ENCODE measurements around the gene KIF5C.

- TF ChIP-seq YY1 (tag by site-specific recombination; IDR thresholded peaks at IDR 0.05): no peak
- no peak for TF ChIP-seq CTCF (tag by site-specific recombination; IDR thresholded peaks at IDR 0.05)
- no peak for TF ChIP-seq ZNF239 (tag by site-specific recombination; IDR thresholded peaks at IDR 0.05)
- no peak for TF ChIP-seq SP2 (tag by site-specific recombination; IDR thresholded peaks at IDR 0.05)
- TF ChIP-seq, protein P1, sequence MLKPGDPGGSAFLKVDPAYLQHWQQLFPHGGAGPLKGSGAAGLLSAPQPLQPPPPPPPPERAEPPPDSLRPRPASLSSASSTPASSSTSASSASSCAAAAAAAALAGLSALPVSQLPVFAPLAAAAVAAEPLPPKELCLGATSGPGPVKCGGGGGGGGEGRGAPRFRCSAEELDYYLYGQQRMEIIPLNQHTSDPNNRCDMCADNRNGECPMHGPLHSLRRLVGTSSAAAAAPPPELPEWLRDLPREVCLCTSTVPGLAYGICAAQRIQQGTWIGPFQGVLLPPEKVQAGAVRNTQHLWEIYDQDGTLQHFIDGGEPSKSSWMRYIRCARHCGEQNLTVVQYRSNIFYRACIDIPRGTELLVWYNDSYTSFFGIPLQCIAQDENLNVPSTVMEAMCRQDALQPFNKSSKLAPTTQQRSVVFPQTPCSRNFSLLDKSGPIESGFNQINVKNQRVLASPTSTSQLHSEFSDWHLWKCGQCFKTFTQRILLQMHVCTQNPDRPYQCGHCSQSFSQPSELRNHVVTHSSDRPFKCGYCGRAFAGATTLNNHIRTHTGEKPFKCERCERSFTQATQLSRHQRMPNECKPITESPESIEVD (tag by site-specific recombination; IDR thresholded peaks at IDR 0.05): no peak
- no peak for TF ChIP-seq KLF1 (tag by site-specific recombination; IDR thresholded peaks at IDR 0.05)
- no peak for TF ChIP-seq ZNF677 (tag by site-specific recombination; IDR thresholded peaks at IDR 0.05)
- TF ChIP-seq ZNF140 (tag by site-specific recombination; IDR thresholded peaks at IDR 0.05): no peak
- TF ChIP-seq ZNF169 (tag by site-specific recombination; IDR thresholded peaks at IDR 0.05): no peak
- TF ChIP-seq BCL11A (tag by site-specific recombination; IDR thresholded peaks at IDR 0.05; ENCODE audit: low read depth): no peak
- no peak for TF ChIP-seq ZNF184 (tag by site-specific recombination; IDR thresholded peaks at IDR 0.05)
- TF ChIP-seq MYNN (tag by site-specific recombination; IDR thresholded peaks at IDR 0.05; ENCODE audit: borderline replicate concordance): no peak
- TF ChIP-seq ZNF274 (IDR thresholded peaks at IDR 0.05; ENCODE audit: low read length): no peak
- no peak for TF ChIP-seq ZNF274 (tag by site-specific recombination; IDR thresholded peaks at IDR 0.05; ENCODE audit: borderline replicate concordance)
These were observed 64.2 kb downstream of the KIF5C start for GRCh38 chr2:148939271-148939670.
